ENCODE results near the gene COG1. TPM values are rescaled to one million over a fixed set of nuclear protein-coding genes. Genes with fewer than 3 reads are reported as not detected.

Gene COG1
- total RNA-seq, 4 donors from 2014 or later: 54.2 to 126 (median 69.1) TPM

DNA sequence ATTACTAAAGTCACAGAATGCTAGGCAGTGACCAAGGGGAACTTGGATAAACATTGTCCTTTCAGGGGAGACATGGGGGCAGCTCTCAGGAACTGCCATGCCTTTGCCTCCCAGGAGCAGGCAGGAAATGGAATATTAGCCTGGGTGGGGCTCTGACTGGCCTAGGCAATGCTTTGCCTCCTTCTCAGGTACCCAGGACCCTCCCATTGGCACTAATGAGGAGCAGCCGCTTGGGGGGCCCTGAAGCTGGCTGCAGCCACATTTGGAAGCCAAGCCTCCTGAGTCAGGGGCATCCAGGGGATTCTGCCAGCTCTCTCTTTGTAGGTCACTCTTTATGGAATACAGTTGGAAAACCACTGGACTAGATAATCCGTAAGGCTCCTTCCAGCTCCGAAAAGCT, 63.4 kb downstream of the COG1 start:
- peaks cover 0 to 2% (median 0%) of the 10 kb centered on the region in 4 donors for H3K4me1 ChIP-seq
- intact Hi-C loops (cut with DNase I; ENCODE audit: low total_unique reads) (loop anchor here (1.0 kb wide), 1 partner anchor 113 kb away; no protein-coding TSS in a partner anchor), in situ Hi-C loops (cut with MboI; ENCODE audit: low pct_ligation_motif_present in 1 of 4, low pct_unique_long_range_greater_than_20kb in 1 of 4, low sequenced_read_pairs in 3 of 4) (loop anchor here in 1 of 4 donors (5.0 kb wide), 1 partner anchor 116 kb away; no protein-coding TSS in a partner anchor)
- DNase-seq: peak; percentile 4
- H3K4me3 ChIP-seq: no peak overlapping the region
- no peak overlapping the region for H3K27ac ChIP-seq
- H3K36me3 ChIP-seq: no peaks in the 10 kb centered on the region
- WGBS, 2 donors (ENCODE audit: low coverage in 1 of 2): 89 to 100% methylated on average over 2 to 3 of the region's 3 CpGs
- TF ChIP-seq EP300 (IDR thresholded peaks at IDR 0.05; ENCODE audit: low read depth) (no peak), POLR2A (IDR thresholded peaks at IDR 0.05) (no peak), POLR2AphosphoS5 (IDR thresholded peaks at IDR 0.05) (no peak)
- TF ChIP-seq, protein P1, sequence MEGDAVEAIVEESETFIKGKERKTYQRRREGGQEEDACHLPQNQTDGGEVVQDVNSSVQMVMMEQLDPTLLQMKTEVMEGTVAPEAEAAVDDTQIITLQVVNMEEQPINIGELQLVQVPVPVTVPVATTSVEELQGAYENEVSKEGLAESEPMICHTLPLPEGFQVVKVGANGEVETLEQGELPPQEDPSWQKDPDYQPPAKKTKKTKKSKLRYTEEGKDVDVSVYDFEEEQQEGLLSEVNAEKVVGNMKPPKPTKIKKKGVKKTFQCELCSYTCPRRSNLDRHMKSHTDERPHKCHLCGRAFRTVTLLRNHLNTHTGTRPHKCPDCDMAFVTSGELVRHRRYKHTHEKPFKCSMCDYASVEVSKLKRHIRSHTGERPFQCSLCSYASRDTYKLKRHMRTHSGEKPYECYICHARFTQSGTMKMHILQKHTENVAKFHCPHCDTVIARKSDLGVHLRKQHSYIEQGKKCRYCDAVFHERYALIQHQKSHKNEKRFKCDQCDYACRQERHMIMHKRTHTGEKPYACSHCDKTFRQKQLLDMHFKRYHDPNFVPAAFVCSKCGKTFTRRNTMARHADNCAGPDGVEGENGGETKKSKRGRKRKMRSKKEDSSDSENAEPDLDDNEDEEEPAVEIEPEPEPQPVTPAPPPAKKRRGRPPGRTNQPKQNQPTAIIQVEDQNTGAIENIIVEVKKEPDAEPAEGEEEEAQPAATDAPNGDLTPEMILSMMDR (IDR thresholded peaks at IDR 0.05): no peak
- no peaks in the 10 kb centered on the region for H3K9me3 ChIP-seq
- H3K27me3 ChIP-seq: no peaks in the 10 kb centered on the region

DNA sequence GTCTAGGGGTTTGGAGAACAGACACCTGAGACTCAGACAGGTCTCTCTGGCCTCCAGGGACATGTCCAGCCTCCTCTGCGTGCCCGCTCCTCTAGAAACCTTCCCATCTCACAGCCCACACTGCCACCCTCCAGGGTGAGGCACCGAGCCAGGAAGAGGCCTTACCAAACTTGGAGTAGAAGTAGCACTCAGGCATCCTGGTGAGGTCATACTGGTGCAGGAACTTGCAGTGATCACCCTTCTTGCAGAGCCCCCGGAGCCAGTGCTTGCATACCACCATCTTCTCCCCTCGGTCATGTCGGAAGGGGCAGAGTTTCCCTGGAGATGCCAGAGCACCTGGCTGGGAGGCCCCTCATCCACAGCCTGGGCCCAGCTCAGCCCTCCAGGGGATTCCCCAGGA, 64.7 kb downstream of the COG1 start:
- peak; percentile 13 for DNase-seq
- 74% methylated on average over 6 of the region's 6 CpGs; no CpG with 5 or more reads in 1 of the 2 donors for WGBS, 2 donors (ENCODE audit: low coverage in 1 of 2)
- TF ChIP-seq POLR2A (IDR thresholded peaks at IDR 0.05) (no peak), EP300 (IDR thresholded peaks at IDR 0.05; ENCODE audit: low read depth) (no peak), POLR2AphosphoS5 (IDR thresholded peaks at IDR 0.05) (no peak)
- TF ChIP-seq, protein P1 (IDR thresholded peaks at IDR 0.05): no peak
- intact Hi-C loops (cut with DNase I; ENCODE audit: low total_unique reads) (no loop called here), in situ Hi-C loops (cut with MboI; ENCODE audit: low pct_ligation_motif_present in 1 of 4, low pct_unique_long_range_greater_than_20kb in 1 of 4, low sequenced_read_pairs in 3 of 4) (loop anchor here in 1 of 4 donors (5.0 kb wide), 1 partner anchor 115 kb away; no protein-coding TSS in a partner anchor)
- no peaks in the 10 kb centered on the region for H3K27me3 ChIP-seq
- H3K36me3 ChIP-seq: no peaks in the 10 kb centered on the region
- peaks cover 4 to 12% (median 9%) of the 10 kb centered on the region in 4 donors for H3K4me1 ChIP-seq
- H3K27ac ChIP-seq: no peak overlapping the region
- no peaks in the 10 kb centered on the region for H3K9me3 ChIP-seq
- H3K4me3 ChIP-seq: no peak overlapping the region

Other genes starting within 250 kb of the COG1 start
- gene SLC39A11, start 100.4 kb upstream of the COG1 start, total RNA-seq: 10 to 100 TPM; 20.7 to 49.7 (median 33.3) TPM
- 1 to 10 TPM in 2 of 4 donors, under 1 TPM in 2; under 0.01 to 1.7 (median 0.81) TPM for gene SSTR2, start 28.0 kb upstream of the COG1 start, total RNA-seq
- not detected for gene CPSF4L, start 68.8 kb downstream of the COG1 start, total RNA-seq
- gene CDC42EP4, start 118.9 kb downstream of the COG1 start, total RNA-seq: 10 to 100 TPM; 54.9 to 75.6 (median 69.6) TPM

Measured in transverse colon (tissue), 4 donors.